Prostate gland (tissue), 2 donors: Measurements from ENCODE around the gene CFAP100. TPM values are rescaled to one million over a fixed set of nuclear protein-coding genes. Genes with fewer than 3 reads are reported as not detected.
A peak's percentile ranks its signal among the peaks of the same experiment; 100 is the strongest.

Experiments used
- DNase-seq: peaks from one replicate; pipeline ENCODE4 v3.0.0-alpha.2; 2019; ENCODE audit warnings: low spot score
- H3K27ac ChIP-seq, 2 donors: fragments of 200-600 bp; sonication (generic); 2 replicates each; pipeline ENCODE4 v1.5.1; 2017 to 2019
- H3K27me3 ChIP-seq: fragments of 200-600 bp; sonication (generic); replicated peaks from 2 replicates; pipeline ENCODE4 v1.5.1; 2019; ENCODE audit not compliant: insufficient read depth
- H3K36me3 ChIP-seq, 2 donors: fragments of 200-600 bp; sonication (generic); 1 replicate in 1 of 2; 2 replicates in 1 of 2; pipeline versions ENCODE4 v1.5.1 to v1.8.1; 2017 to 2019
- H3K4me1 ChIP-seq: fragments of 200-600 bp; sonication (generic); replicated peaks from 2 replicates; pipeline ENCODE4 v1.5.1; 2019
- H3K4me3 ChIP-seq, 2 donors: fragments of 200-600 bp; sonication (generic); 2 replicates each; pipeline ENCODE4 v1.5.1; 2017 to 2019
- H3K9me3 ChIP-seq: fragments of 200-600 bp; sonication (generic); 2 replicates; pipeline ENCODE4 v1.5.1; 2017
- POLR2A ChIP-seq: fragments of 450-650 bp; IDR thresholded peaks from one replicate; pipeline ENCODE4 v1.6.1; 2016; ENCODE audit warnings: antibody characterized with exemption, mild to moderate bottlenecking
- POLR2AphosphoS5 ChIP-seq: sonication (generic); formaldehyde crosslinking; IDR thresholded peaks from one replicate; pipeline ENCODE4 v1.6.1; 2017; ENCODE audit warnings: antibody characterized with exemption
- WGBS: methylation state at CpG from one replicate; pipeline ENCODE4 v1.1.5; 2018; 5-methylcytosine and 5-hydroxymethylcytosine counted together
- intact Hi-C: fragments of 100-400 bp; cut with DNase I; formaldehyde crosslinking; loops from one replicate; pipeline ENCODE4 v1.14.2; 2022
- total RNA-seq, 2 donors: library from RNA; depleted of rRNA; stranded (reverse); fragments of >200 nt; gene quantifications; one replicate each; pipeline ENCODE4 v1.1.0, GENCODE V29; 2016
- TF ChIP-seq, protein P1 (sequence below), 4 experiments: fragments of 200-600 bp in 2 of 4; fragments of 450-650 bp in 2 of 4; sonication (generic) in 2 of 4; IDR thresholded peaks; 1 replicate in 3 of 4; 2 replicates in 1 of 4; pipeline ENCODE4 v1.5.1; 2016 to 2019; ENCODE audit warnings: antibody characterized with exemption in 4 of 4, mild to moderate bottlenecking in 2 of 4, moderate library complexity in 2 of 4

CFAP100 gene
- total RNA-seq, 2 donors from 2014 or later = 2.3 TPM; not detected in 1

DNA sequence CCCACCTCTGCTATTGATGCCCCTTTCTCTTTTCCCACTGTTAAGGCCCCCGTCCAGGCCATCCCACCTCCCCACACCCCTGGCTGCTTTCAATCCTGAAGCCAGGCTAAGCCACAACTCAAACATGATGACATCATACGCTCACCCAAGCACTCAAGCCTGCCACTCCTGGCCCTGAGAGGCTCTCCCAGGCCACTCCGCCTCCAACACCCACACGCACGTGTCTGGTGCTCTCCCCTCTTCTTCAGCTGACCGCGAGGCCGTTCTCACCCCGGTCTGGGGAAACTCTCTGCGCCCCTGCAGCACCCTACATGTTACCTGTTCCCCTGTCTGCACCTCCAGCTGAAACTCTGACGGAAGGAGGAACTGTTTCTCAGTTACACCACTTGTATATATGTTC is 74.8 kb downstream of the CFAP100 start:
- Histone ChIP-seq H3K4me1 (peaks cover 15% of the 10 kb centered on the region), H3K4me3 (no peak overlapping the region), H3K36me3 (peaks cover 4 to 24% of the 10 kb centered on the region in 2 donors), H3K9me3 (no peaks in the 10 kb centered on the region), H3K27me3 (no peaks in the 10 kb centered on the region), H3K27ac (no peak overlapping the region)
- intact Hi-C loops = no loop called here
- no peak for DNase-seq
- TF ChIP-seq POLR2AphosphoS5 (no peak), POLR2A (no peak)
- WGBS = 92% methylated on average over 11 of the region's 11 CpGs

DNA sequence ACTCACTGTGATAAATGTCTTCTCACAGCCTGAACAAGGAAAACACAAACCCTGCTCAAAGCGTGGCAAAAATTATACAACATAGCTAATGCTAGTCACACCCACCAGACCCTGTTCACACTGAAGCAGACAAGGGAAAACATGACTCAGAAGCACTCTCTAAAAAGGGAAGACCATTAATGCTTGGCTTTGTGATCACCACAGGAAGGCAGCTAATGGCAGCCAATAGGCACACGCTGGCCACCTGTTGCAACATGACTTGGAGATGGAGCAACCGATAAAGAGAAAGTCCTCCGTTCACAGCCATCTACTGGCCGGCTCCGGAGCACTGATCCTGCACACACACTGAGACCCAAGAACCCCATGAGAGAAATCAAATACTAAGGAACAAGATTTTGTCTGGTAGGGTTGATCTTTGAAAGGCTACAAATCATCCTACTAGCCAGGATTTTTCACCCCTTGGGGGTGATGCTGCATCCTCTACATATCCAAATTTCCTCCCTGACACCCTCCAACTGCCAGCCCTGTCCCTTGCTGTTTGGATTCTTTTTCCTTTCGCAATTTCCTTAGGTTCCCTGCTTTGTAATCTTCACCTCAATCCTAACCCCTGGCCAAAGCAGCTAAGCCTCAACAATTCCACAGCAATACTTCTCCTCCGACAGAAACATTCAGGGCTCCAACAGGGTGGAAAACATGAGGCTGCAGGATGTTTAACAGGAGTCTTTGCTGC is 77.7 kb downstream of the CFAP100 start:
- H3K4me1 ChIP-seq = peaks cover 15% of the 10 kb centered on the region
- 21% methylated on average over 8 of the region's 8 CpGs for WGBS
- peak overlapping the region in 1 of 2 donors; percentile 69 for H3K4me3 ChIP-seq
- peak; percentile 80 for DNase-seq
- no peak overlapping the region for H3K27ac ChIP-seq
- no peaks in the 10 kb centered on the region for H3K9me3 ChIP-seq
- H3K36me3 ChIP-seq = peaks cover 0 to 3% of the 10 kb centered on the region in 2 donors
- peak; percentile 53 for TF ChIP-seq POLR2A
- TF ChIP-seq, protein P1, sequence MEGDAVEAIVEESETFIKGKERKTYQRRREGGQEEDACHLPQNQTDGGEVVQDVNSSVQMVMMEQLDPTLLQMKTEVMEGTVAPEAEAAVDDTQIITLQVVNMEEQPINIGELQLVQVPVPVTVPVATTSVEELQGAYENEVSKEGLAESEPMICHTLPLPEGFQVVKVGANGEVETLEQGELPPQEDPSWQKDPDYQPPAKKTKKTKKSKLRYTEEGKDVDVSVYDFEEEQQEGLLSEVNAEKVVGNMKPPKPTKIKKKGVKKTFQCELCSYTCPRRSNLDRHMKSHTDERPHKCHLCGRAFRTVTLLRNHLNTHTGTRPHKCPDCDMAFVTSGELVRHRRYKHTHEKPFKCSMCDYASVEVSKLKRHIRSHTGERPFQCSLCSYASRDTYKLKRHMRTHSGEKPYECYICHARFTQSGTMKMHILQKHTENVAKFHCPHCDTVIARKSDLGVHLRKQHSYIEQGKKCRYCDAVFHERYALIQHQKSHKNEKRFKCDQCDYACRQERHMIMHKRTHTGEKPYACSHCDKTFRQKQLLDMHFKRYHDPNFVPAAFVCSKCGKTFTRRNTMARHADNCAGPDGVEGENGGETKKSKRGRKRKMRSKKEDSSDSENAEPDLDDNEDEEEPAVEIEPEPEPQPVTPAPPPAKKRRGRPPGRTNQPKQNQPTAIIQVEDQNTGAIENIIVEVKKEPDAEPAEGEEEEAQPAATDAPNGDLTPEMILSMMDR (IDR thresholded peaks at IDR 0.05) = peak in 1 of 4 experiments; percentile 28
- TF ChIP-seq POLR2AphosphoS5 = peak; percentile 90
- intact Hi-C loops = loop anchor here (5.0 kb wide), 1 partner anchor 210 kb away; no protein-coding TSS in a partner anchor
- no peaks in the 10 kb centered on the region for H3K27me3 ChIP-seq

DNA sequence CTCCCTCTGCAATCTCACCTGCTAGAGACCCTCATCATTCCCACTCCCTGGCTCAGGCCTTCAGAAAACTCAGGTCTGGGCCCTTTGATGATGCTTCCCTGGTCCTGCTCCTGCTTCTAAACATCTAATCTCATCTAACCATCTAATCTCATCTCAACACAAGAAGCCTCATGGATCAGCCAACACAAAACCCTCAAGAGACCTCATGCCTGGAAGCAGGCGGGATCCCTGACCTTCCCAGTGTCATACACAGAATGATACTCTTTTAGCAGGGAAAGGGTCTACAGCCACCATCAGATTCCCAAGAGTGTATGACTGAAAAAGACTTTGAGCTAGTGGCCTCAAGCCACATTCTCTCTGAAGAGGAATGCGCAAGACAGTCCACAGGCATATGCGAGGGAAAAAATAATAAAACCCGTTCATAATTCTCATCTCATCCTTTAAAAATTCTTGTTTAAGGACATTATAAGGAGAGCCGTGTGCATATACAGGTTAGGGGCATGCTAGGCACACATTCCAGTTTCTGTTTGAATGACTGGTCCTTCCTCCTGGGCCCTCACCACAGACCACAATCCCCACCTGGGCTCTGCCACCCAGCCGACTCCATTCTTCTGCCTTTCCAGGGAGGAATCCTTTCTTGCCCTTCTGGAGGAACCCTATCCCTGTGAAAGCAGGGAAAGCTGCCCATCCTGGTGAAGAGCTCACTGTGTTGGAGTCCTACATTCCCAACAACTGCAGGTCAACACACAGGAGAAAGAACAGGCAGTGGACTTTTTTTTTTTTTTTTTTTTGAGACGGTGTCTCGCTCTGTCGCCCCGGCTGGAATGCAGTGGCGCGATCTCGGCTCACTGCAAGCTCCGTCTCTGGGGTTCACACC is 78.8 kb downstream of the CFAP100 start:
- TF ChIP-seq, protein P1 (IDR thresholded peaks at IDR 0.05) = no peak
- no peak for TF ChIP-seq POLR2A
- TF ChIP-seq POLR2AphosphoS5 = no peak
- Histone ChIP-seq H3K27me3 (no peaks in the 10 kb centered on the region), H3K4me3 (peak overlapping the region in 1 of 2 donors; percentile 69), H3K9me3 (no peaks in the 10 kb centered on the region), H3K27ac (no peak overlapping the region), H3K4me1 (peaks cover 15% of the 10 kb centered on the region), H3K36me3 (peaks cover 0 to 3% of the 10 kb centered on the region in 2 donors)
- 64% methylated on average over 14 of the region's 14 CpGs for WGBS
- intact Hi-C loops = loop anchor here (5.0 kb wide), 1 partner anchor 211 kb away; no protein-coding TSS in a partner anchor
- no peak for DNase-seq

DNA sequence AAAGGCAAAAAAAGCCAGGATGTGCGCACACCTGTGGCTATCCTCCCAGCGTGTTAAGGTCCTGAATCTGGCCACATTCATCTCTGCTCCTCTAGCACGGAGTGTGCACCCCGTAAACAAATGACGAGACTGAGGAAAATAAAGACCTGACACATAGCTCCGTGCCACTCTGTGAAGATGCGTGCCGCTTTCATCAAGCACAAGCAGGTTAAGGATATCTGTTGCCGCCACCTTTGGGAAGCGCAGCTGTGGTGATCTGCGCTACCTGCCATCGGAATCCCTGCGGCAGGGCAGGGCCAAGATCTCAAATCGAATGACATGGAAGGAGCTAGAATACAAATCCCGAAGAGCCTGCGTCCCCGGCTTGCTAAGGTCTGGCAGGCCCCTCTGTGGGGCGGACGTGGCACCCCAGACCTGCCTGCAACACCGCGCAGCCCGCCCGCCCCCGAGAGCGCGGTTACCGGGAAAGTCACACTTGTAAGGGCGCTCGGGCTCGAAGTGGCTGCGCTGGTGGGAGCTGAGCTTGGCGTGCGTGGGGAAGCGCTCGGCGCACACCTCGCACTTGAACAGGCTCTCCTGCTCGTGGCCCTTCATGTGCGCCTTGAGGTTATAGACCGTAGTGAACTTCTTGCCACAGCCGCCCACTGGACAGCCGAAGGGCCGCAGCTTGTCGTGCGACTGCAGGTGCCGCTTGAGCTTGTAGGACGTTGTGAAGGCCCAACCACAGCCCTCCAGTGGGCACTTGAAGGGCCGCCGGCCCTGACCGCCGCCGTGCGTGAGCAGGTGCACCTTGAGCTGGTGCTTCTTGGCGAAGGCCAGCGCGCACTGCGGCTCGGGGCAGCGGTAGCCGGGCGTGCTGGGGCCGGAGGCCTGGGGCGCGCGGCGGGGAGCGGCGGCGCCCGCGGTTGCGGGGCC is 80.0 kb downstream of the CFAP100 start:
- H3K4me1 ChIP-seq = peaks cover 15% of the 10 kb centered on the region

More for the DNA sequence above, 80.0 kb downstream of the CFAP100 start:
- H3K27ac ChIP-seq = peak overlapping the region; percentile 86 to 92
- intact Hi-C loops = loop anchor here (5.0 kb wide), 1 partner anchor 212 kb away; no protein-coding TSS in a partner anchor
- peaks cover 0 to 3% of the 10 kb centered on the region in 2 donors for H3K36me3 ChIP-seq
- TF ChIP-seq POLR2AphosphoS5 (no peak), POLR2A (peak; percentile 21)
- TF ChIP-seq, protein P1 (IDR thresholded peaks at IDR 0.05) = no peak
- H3K27me3 ChIP-seq = no peaks in the 10 kb centered on the region
- WGBS = 7% methylated on average over 38 of the region's 72 CpGs
- peak overlapping the region; percentile 69 to 71 for H3K4me3 ChIP-seq
- DNase-seq = peak; percentile 16
- H3K9me3 ChIP-seq = no peaks in the 10 kb centered on the region
